Glutamatergic neuron (in vitro differentiated cells): Measurements from ENCODE around the gene YOD1. TPM values are rescaled to one million over a fixed set of nuclear protein-coding genes. Genes with fewer than 3 reads are reported as not detected.

Experiments
- DNase-seq: peaks from one replicate; pipeline ENCODE4 v3.0.0; 2022
- H3K27ac Mint-ChIP-seq: one replicate; pipeline ENCODE4 v1.8.0; 2020; ENCODE audit warnings: mild to moderate bottlenecking, mixed read lengths, inconsistent platforms; ENCODE audit not compliant: unreplicated experiment
- H3K27me3 Mint-ChIP-seq: one replicate; pipeline ENCODE4 v1.8.0; 2020; ENCODE audit warnings: mild to moderate bottlenecking, moderate library complexity, mixed read lengths, inconsistent platforms; ENCODE audit not compliant: unreplicated experiment
- H3K36me3 Mint-ChIP-seq: one replicate; pipeline ENCODE4 v1.8.0; 2020; ENCODE audit warnings: mild to moderate bottlenecking, mixed read lengths, inconsistent platforms; ENCODE audit not compliant: unreplicated experiment
- H3K4me1 Mint-ChIP-seq: one replicate; pipeline ENCODE4 v1.8.0; 2020; ENCODE audit warnings: mild to moderate bottlenecking, low read depth, mixed read lengths, inconsistent platforms; ENCODE audit not compliant: unreplicated experiment
- H3K4me3 Mint-ChIP-seq: one replicate; pipeline ENCODE4 v1.8.0; 2020; ENCODE audit warnings: mild to moderate bottlenecking, mixed read lengths, inconsistent platforms; ENCODE audit not compliant: unreplicated experiment
- H3K9me3 Mint-ChIP-seq: one replicate; pipeline ENCODE4 v1.8.0; 2020; ENCODE audit warnings: mild to moderate bottlenecking, moderate library complexity, mixed read lengths, inconsistent platforms; ENCODE audit not compliant: unreplicated experiment
- total RNA-seq: library from RNA; stranded (reverse); fragmentation: NEBNext Ultra II Directional; extraction: Animal tissue kit (Norgen Biotek cat#: 25700); gene quantifications from one replicate; pipeline ENCODE4 v1.2.1, GENCODE V29; 2021; ENCODE audit not compliant: unreplicated experiment
- TF ChIP-seq, protein P1 (sequence below): fragments of 200-600 bp; sonication (generic); IDR thresholded peaks from one replicate; pipeline ENCODE4 v1.5.0; 2021; ENCODE audit not compliant: partially characterized antibody, unreplicated experiment

The YOD1 gene
- total RNA-seq, 1 donor from 2014 or later, result 7.9 TPM

DNA sequence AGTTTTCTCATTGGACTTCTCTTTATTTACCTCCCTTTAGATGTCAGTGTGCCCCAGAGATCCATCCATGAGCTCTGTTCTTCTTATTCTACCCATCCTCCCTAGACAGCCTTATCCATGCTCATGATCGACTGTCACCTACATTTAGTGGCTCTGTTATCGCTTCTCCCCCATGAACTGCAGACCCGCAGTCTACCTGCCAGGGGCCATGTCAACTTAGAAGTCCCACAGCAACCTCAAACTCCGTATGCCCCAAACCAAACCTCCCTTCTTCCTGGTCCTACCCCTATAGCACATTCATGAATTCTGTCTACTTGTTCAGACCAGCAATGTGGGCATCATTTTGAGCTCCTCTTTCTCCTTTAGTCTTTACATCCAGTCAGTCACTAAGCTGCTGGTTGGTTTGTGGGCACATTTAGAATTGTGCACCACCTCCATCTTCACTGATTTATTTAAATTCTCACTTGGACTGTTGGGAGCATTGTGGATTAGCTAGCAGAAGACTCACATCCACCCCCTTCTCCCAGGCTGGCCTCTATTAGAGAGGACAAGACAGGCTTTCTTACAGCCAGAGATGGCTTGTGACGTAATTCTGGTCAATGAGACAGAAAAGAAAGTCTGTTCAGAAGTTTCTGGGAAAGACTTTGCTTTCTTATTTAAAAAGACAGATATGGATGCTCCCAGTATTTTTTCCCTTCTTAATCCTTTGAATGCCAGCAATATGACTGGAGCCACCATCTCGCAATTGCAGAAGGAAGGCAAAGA, 37.5 kb downstream of the YOD1 start:
- H3K9me3 Mint-ChIP-seq, result no peaks in the 10 kb centered on the region
- no peak overlapping the region for H3K27ac Mint-ChIP-seq
- H3K4me3 Mint-ChIP-seq, result no peak overlapping the region
- H3K36me3 Mint-ChIP-seq, result no peaks in the 10 kb centered on the region
- no peaks in the 10 kb centered on the region for H3K4me1 Mint-ChIP-seq
- H3K27me3 Mint-ChIP-seq, result peaks cover 8% of the 10 kb centered on the region
- DNase-seq, result no peak
- TF ChIP-seq, protein P1, sequence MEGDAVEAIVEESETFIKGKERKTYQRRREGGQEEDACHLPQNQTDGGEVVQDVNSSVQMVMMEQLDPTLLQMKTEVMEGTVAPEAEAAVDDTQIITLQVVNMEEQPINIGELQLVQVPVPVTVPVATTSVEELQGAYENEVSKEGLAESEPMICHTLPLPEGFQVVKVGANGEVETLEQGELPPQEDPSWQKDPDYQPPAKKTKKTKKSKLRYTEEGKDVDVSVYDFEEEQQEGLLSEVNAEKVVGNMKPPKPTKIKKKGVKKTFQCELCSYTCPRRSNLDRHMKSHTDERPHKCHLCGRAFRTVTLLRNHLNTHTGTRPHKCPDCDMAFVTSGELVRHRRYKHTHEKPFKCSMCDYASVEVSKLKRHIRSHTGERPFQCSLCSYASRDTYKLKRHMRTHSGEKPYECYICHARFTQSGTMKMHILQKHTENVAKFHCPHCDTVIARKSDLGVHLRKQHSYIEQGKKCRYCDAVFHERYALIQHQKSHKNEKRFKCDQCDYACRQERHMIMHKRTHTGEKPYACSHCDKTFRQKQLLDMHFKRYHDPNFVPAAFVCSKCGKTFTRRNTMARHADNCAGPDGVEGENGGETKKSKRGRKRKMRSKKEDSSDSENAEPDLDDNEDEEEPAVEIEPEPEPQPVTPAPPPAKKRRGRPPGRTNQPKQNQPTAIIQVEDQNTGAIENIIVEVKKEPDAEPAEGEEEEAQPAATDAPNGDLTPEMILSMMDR, result no peak

DNA sequence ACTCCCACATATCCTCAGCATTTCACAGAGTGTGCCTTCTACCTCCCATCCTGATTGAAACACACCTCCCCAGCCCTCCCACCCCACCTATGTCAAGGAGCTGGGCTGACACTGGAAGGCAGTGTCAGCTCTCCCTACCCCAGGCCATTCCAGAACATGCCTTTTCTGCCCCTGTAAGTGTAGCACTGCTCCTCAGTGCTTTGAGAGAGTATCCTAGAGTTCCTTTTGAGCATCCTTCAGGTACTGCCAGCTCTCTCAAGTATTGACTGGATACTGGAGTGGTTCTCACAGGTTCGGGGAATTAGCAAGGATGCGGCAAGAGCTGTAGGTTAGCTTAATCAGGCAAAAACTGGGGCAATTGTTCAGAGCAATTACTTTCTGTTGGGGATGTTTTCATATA, 40.3 kb downstream of the YOD1 start:
- peaks cover 2% of the 10 kb centered on the region for H3K9me3 Mint-ChIP-seq
- H3K36me3 Mint-ChIP-seq, result no peaks in the 10 kb centered on the region
- DNase-seq, result no peak
- TF ChIP-seq, protein P1, result no peak
- H3K27ac Mint-ChIP-seq, result no peak overlapping the region
- no peaks in the 10 kb centered on the region for H3K4me1 Mint-ChIP-seq
- peaks cover 4% of the 10 kb centered on the region for H3K27me3 Mint-ChIP-seq
- H3K4me3 Mint-ChIP-seq, result no peak overlapping the region

GRCh38 chr1:207009945-207010344, 41.1 kb downstream of the YOD1 start:
- Mint-ChIP-seq H3K36me3 (no peaks in the 10 kb centered on the region), H3K27me3 (peaks cover 3% of the 10 kb centered on the region), H3K4me1 (no peaks in the 10 kb centered on the region), H3K27ac (no peak overlapping the region), H3K4me3 (no peak overlapping the region), H3K9me3 (peaks cover 2% of the 10 kb centered on the region)
- no peak for DNase-seq
- TF ChIP-seq, protein P1, result no peak

GRCh38 chr1:207009182-207009850, 41.7 kb downstream of the YOD1 start:
- H3K36me3 Mint-ChIP-seq, result no peaks in the 10 kb centered on the region
- H3K4me1 Mint-ChIP-seq, result no peaks in the 10 kb centered on the region
- H3K27ac Mint-ChIP-seq, result no peak overlapping the region
- H3K9me3 Mint-ChIP-seq, result peaks cover 2% of the 10 kb centered on the region
- peaks cover 3% of the 10 kb centered on the region for H3K27me3 Mint-ChIP-seq
- H3K4me3 Mint-ChIP-seq, result no peak overlapping the region
- TF ChIP-seq, protein P1, result no peak
- DNase-seq, result no peak
